ENCODE results near the gene TGM3. TPM values are rescaled to one million over a fixed set of nuclear protein-coding genes. Genes with fewer than 3 reads are reported as not detected.

Gene TGM3
- polyA plus RNA-seq, 1 donor, result 0.25 TPM

- DNase-seq (ENCODE audit: low read depth), result no peak
Observed at GRCh38 chr20:2305479-2305878, 9.7 kb downstream of the TGM3 start.

- no peak for DNase-seq (ENCODE audit: low read depth)
Observed at GRCh38 chr20:2305946-2306345, 10.1 kb downstream of the TGM3 start.

GRCh38 chr20:2307136-2307535, 11.3 kb downstream of the TGM3 start:
- no peak for DNase-seq (ENCODE audit: low read depth)

GRCh38 chr20:2311329-2311728, 15.5 kb downstream of the TGM3 start:
- DNase-seq (ENCODE audit: low read depth), result no peak

- no peak for DNase-seq (ENCODE audit: low read depth)
Observed at GRCh38 chr20:2312876-2313275, 17.1 kb downstream of the TGM3 start.

- no peak for DNase-seq (ENCODE audit: low read depth)
Observed at GRCh38 chr20:2313316-2313715, 17.5 kb downstream of the TGM3 start.

GRCh38 chr20:2314759-2315439, 19.1 kb downstream of the TGM3 start:
- no peak for DNase-seq (ENCODE audit: low read depth)

- DNase-seq (ENCODE audit: low read depth), result no peak
Observed at GRCh38 chr20:2315440-2315778, 19.6 kb downstream of the TGM3 start.

- DNase-seq (ENCODE audit: low read depth), result no peak
Observed at GRCh38 chr20:2316847-2317495, 21.2 kb downstream of the TGM3 start.

GRCh38 chr20:2320813-2321658, 25.2 kb downstream of the TGM3 start:
- DNase-seq (ENCODE audit: low read depth), result no peak

- no peak for DNase-seq (ENCODE audit: low read depth)
Observed at GRCh38 chr20:2323051-2323450, 27.2 kb downstream of the TGM3 start.

- no peak for DNase-seq (ENCODE audit: low read depth)
Observed at GRCh38 chr20:2326046-2326445, 30.2 kb downstream of the TGM3 start.

GRCh38 chr20:2327620-2328555, 32.1 kb downstream of the TGM3 start:
- no peak for DNase-seq (ENCODE audit: low read depth)

GRCh38 chr20:2329286-2329685, 33.5 kb downstream of the TGM3 start:
- no peak for DNase-seq (ENCODE audit: low read depth)

GRCh38 chr20:2330090-2330695, 34.4 kb downstream of the TGM3 start:
- DNase-seq (ENCODE audit: low read depth), result no peak

- DNase-seq (ENCODE audit: low read depth), result no peak
Observed at GRCh38 chr20:2331106-2331505, 35.3 kb downstream of the TGM3 start.

GRCh38 chr20:2331901-2332565, 36.2 kb downstream of the TGM3 start:
- DNase-seq (ENCODE audit: low read depth), result no peak

- DNase-seq (ENCODE audit: low read depth), result no peak
Observed at GRCh38 chr20:2332711-2333110, 36.9 kb downstream of the TGM3 start.

GRCh38 chr20:2333821-2334220, 38.0 kb downstream of the TGM3 start:
- DNase-seq (ENCODE audit: low read depth), result no peak

- DNase-seq (ENCODE audit: low read depth), result no peak
Observed at GRCh38 chr20:2335096-2335870, 39.5 kb downstream of the TGM3 start.

Measured in forelimb muscle (tissue), 1 donor.